Heart left ventricle (tissue), 13 donors: ENCODE measurements around the gene TTLL11.

Source experiments
- POLR2A ChIP-seq, 2 donors: fragments of 450-650 bp; IDR thresholded peaks; one replicate each; pipeline ENCODE4 v1.6.1; 2017; ENCODE audit warnings: antibody characterized with exemption in 2 of 2, mild to moderate bottlenecking in 2 of 2, moderate library complexity in 2 of 2
- TF ChIP-seq, protein P1 (sequence below), 12 donors: fragments of 200-600 bp; sonication (generic) in 4 of 12; IDR thresholded peaks; one replicate each; pipeline versions ENCODE4 v1.5.0 to v1.8.0; 2018 to 2022; ENCODE audit warnings: antibody characterized with exemption in 12 of 12, mild to moderate bottlenecking in 5 of 12
- donor health status: ischemic (EF 13 %, LVEDD 7.1; RV severe dilation, severe dysfunction).
- donor health status: DM: no; HTN: yes; CAD: no.
- donor health status: DM: no; HTN: no; CAD: no.
- donor health status: ischemic (EF 25% LVEDD 6.9; RV normal size, moderate dysfunction).
- donor health status: ischemic (EF 25% LVEDD 5.7; RV mildly dilated, moderate dysfunction).
- donor health status: ischemic (EF 35%, LVEDD 5.7; RV mildly dilated, moderate dysfunction).
- donor health status: nonischemic (EF 11% LVEDD 7.7; RV severe dilation, severe dysfunction).
- donor health status: DM: yes; HTN: yes; CAD: no.
- donor health status: PGD.
- donor health status: ischemic (EF 29% LVEDD 5.4; RV normal size, mild dysfunction).
- donor health status: nonischemic (EF 23%, LVEDD 6.1; RV moderate dilation, normal function).

DNA sequence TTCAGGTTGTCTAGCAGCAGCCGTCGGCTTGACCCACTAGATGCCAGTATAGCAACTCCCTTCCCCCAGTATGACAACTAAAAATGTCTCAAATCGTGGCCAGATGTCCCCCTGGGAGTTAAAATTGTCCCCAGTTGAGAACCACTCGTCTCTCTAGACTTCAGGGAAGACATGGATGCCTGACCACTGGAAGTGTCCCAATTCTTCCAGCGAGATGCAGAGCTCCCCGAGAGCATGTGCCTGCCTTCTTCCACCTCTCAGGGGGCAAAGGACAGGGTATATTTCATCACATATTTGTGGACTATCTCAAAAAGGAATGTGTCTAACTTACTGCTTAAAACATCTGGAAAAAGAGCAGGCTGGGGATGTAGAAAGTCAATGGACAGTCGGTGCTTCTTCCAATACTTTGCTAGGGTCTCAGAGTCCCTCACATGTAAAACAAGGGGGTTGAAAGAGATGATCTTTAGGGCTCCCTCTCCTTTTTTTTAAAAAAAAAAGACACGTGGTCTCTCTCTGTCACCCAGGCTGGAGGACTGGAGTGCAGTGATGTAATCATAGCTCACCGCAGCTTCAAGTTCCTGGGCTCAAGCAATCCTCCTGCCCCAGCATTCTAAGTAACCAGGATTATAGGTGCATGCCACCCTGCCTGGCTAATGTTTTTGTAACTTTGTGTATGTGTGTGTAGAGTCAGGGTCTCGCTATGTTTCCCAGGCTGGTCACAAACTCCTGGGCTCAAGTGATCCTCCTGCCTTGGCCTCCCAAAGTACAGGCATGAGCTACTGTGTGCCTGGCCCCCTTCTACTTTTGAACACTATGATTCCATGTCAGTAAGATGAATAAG lies 251.1 kb downstream of the TTLL11 start:
- TF ChIP-seq, protein P1, sequence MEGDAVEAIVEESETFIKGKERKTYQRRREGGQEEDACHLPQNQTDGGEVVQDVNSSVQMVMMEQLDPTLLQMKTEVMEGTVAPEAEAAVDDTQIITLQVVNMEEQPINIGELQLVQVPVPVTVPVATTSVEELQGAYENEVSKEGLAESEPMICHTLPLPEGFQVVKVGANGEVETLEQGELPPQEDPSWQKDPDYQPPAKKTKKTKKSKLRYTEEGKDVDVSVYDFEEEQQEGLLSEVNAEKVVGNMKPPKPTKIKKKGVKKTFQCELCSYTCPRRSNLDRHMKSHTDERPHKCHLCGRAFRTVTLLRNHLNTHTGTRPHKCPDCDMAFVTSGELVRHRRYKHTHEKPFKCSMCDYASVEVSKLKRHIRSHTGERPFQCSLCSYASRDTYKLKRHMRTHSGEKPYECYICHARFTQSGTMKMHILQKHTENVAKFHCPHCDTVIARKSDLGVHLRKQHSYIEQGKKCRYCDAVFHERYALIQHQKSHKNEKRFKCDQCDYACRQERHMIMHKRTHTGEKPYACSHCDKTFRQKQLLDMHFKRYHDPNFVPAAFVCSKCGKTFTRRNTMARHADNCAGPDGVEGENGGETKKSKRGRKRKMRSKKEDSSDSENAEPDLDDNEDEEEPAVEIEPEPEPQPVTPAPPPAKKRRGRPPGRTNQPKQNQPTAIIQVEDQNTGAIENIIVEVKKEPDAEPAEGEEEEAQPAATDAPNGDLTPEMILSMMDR (IDR thresholded peaks at IDR 0.05) = no peak
- no peak for TF ChIP-seq POLR2A (IDR thresholded peaks at IDR 0.05)
